GM21360 (cell line): ENCODE measurements around the gene EPS8.

Experiments used
- ATAC-seq: cut with Tn5 transposase; IDR thresholded peaks from one replicate; pipeline ENCODE4 v1.9.1; 2021; ENCODE audit warnings: mild to moderate bottlenecking, moderate library complexity; ENCODE audit not compliant: unreplicated experiment

Gene EPS8

DNA sequence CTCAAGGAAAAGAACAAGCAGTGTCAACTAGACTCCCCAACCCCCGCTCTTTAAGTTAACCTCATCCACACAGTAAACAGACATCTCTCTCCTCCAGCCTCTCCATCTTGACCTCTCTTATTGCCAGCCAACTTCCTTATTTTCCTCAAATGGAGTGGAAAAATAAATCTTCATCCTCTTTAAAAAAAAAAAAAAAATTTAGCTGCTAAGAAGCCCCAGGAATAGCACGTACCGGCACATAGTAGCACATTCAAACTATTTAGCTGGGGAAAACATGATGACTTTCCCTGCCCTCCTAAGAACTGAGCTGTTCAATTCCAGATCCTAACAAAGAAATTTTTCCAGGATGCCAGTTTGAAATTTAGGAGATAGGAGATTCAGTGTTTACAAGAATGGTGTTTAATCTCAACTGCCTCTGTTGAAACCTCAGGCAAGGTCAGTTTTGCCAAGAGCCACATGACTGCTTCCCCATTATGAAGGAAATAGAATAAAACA lies 90.8 kb downstream of the EPS8 start:
- ATAC-seq = no peak

DNA sequence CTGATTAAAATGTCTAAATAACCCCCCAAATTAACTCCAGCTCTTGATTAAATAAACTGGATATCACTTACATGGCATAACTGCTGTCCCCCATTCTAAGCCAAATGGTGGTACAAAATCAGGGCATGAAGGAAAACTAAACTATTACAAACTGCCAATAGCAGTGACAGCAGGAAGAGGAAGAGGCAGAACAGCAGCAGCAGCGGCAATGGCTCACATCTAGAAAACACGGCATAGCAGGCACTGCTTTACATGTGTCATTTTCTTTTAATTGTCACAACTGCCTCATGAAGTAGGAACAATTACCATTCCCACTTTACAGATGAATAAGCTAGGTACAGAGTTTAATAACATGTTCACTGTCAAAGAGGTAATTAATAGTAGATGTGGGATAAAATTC lies 92.0 kb downstream of the EPS8 start:
- ATAC-seq = no peak

DNA sequence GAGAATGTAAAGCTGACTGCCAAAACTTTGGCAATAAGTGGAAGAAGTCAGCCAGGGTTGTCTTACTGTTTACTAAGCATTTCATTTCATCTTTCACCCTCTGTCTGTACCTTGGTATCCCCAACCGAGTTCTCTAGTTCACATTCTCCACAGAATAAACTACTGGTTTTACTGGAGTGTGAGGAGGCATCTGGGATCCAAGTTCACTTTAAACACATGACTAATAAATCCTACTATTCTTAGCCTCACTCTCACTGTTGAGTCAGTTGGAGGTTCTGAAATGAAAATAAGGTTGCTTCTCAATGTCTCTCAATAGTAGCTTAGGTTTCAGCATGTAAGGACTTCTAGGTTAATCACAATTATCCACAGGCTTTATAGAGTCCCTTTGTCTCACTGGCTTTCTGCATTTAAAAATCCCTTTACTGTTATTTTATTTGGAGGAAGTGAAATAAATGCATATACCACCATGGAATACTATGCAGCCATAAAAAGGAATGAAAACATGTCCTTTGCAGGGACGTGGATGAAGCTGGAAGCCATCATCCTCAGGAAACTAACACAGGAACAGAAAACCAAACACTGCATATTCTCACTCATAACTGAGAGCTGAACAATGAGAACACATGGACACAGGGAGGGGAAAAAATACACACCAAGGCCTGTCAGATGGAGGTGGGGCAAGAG lies 95.8 kb downstream of the EPS8 start:
- ATAC-seq = no peak

DNA sequence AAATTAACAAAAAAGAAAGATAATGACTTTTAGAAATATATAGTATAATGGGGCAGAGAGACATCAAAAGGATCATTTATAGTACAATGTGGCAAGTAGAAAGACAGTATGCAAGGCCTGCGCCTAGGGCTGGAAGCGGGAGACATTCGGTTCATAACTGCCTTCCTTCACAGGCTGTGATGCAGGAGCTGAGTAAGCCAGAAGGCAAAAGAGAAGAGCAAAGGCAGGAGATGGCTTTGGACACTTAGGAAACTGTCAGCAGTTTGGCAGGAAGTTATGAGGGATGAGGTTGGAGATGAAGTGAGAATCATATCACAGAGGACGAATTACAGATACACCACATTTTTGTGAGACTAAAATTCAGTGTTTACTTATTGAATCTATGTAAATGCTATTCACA lies 97.8 kb downstream of the EPS8 start:
- ATAC-seq = no peak

DNA sequence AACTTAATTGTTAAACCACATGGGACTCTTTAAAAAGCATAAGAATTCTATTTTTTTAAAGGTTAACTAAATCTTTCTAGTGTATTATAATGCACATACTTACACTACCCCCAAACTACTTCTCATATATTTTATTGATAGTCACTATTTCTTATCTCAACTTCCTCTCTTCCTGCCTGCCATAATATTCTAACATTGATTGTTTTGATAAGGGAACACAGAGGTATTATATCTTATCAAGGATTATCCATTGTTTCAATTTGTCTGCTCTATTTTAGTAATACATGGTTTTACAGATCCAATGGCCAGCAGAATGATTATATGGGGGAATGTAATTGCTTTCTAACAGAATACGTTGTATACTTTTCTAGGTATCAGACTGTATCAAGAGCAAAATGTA lies 98.9 kb downstream of the EPS8 start:
- ATAC-seq = no peak

DNA sequence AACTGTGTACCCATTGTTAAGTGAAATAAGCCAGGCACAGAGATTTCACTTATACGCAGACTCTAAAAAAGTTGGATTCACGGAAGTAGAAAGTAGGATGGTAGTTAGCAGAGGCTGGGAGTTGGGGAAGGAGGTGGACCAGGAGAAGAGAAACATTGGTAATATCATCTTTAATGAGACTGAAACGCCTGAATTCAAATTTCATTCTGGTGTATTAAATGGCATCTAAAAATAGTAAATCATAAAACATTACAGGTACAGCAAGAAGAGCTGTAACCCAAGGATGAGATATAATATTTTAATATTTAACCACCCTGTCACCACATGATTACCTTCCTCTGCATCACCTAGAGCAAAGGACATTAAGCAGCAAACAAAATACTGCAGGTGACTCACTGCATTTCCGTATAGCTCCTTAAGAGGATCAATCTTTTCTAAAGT lies 99.4 kb downstream of the EPS8 start:
- no peak for ATAC-seq

DNA sequence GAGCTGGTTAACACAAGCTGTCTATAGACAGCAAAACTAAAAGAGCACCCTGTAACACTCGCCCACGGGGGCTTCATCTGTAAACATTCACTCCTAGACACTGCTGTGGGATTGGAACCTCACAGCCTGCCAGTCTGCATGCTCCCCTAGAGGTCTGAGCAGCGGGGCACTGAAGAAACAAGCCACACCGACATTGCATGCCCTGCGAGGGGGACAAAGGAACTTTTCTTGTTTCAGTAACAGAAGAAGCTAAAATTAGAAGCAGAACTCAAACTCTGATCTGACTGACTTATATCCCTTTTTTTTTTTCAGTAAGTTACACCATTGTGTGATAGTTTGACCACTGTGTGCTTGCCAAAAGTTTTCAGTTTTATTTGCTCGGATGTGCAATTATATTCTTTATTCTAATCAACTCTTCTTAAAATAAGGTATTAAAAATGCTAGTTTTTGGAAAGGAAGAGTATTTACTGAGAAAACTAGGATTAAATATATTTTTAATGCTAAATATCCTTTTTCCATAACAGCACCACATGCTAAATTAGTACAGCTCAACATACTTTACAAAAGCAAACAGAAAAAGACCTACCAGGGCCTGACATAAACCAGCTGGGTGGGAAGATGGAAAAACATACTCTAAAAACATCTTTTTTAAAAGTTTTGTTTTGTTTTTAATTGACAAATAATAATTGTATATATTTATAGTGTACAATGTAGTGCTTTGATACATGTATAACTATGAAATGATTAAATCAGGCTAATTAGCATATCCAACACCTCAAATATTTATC lies 100.2 kb downstream of the EPS8 start:
- ATAC-seq = no peak

DNA sequence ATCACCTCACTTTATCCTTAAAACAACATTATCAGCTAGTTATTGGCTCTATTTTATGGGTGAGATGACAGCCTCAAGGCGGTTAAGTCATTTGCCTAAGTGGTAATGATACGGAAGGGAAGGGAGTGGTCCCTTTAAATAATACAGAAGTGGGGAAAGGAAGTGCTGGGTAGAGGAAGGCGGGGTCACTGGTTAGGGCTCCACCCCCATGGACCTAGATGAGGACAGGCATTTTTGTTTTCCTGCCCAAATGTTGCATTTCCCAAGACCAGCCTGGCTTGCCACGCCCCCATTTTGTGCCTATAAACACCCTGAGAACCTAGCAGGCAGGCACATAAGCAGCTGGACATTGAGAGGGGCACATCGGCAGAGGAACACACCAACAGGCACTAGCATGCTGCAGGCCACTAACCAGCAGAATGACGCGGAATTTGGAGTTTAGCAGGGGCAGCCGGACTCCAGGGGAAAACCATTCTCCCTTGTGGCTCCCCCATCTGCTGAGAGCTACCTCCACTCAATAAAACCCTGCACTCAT lies 100.9 kb downstream of the EPS8 start:
- ATAC-seq = no peak

DNA sequence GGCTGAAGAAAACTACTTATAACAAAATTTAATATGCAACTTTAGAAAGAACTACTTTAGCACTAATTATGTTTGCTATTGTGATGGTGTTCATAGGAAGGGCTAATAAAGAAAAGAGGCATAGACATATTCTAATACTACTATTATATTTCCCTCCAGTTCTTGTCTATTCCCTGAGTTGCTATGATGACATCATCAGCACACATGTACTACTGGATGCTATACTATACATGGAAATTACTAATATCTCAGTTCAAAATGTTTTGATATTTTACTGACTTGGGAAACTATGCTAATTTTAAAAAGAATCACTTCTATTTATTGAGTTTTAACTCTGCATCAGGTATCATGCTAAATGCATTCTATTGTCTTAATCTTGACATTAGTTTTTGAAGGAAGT lies 101.6 kb downstream of the EPS8 start:
- ATAC-seq = no peak

DNA sequence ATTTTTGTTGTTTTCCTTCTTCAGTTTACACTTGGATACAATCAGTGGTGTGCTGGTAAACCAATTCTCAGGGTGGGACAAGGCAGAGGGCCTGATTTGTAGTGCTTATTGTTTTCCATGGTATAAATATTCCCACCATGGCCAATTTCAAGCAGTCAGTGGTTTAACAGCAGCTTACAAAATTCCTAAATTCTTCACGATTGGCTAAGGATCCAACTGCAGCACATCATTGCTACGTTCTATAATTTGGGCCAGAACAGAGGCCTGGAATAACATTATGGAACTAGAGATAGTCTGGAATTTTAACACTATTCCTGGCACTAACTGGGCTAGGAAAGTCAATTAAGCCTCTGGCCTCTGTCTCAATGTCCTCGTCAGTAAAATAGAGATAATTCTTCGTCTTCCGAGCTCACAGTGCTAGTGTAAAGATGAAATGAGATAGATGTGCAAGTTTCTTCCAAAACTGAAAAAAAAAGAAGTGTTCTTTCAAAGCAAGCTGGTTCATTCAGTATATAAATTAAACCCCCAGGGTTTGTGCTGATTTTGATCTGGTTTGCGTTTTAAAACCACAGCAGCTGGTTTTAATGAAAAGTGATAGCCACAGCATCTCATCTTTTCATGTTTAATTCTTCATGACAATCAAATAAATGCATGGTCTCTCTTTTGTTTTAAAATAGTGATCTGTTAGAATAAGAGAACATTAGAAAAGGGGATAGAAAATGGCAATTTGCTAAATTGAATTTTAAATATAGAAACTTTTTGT lies 104.1 kb downstream of the EPS8 start:
- ATAC-seq = no peak

DNA sequence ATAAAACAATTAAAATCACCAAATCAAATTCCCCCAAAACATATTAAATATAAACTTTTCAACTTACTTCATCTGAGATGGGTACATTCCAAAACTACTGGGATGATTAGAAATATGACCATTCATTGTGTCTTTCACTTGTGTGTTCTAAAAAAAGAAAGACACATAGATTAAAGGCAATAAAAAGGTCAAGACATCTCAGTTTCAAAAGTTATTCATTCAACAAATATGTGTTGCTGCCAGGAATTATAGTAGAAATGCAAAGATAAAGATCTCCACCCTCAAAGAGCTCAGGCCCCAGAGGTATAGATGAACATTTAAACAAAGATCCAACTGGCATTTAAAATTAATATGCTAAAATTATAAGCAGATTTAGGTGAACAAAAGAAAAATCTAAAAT lies 106.4 kb downstream of the EPS8 start:
- no peak for ATAC-seq

DNA sequence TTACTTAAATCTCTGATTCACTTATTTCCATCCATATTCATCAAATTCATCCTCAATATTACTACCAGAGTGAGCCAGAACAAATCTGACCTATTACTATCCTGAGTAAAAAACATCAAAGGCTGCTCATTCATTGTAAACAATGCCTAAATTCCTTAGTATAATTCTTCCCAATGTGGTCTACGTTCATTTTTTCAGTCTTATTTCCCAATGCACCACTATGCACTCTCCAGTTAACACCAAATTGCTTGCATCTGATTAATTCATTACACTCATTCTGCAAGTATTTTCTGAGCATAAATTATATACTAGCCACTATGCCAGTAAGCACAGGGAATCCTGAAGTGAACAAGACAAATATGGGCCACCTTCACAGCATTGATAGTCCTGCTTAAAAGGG lies 110.0 kb downstream of the EPS8 start:
- no peak for ATAC-seq

DNA sequence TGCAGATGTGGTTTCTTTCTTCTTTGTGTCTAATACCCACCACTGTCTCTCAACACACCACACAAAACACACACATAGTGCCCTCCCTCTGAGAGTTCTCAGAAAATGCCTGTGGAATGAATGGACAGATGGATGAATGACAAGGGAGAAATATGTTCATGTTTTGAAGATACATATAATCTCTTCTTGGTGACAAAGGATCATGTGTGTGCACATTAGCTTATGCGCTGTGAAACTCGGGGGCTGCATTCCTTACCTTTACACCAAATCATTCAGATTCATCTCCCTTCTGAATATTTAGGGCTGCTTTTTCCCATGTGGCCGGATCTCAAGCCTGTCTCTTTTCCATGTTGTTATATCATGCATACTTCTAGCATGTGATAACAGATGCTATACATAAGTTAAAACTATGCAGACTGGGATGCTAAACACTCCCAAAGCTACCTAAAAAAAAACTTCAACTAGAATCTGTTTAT lies 111.4 kb downstream of the EPS8 start:
- no peak for ATAC-seq

DNA sequence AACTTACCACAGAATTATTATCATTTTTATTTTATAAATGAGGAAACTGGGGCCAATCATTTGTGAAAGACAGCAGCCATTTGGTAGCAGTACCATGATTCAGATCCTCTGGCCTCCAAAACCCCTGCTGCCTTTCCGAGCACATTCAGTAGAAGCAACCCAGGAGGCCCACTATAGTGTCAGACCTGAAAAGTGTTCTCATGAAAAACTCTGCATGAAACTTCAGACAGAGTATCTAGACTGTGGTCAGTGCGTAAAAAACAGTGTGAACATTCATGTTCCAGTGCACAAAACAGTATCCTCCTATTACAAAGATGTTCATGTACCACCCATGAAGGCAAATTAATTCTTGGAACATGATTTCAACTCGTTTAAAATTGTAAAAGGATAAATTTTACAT lies 112.0 kb downstream of the EPS8 start:
- ATAC-seq = no peak

DNA sequence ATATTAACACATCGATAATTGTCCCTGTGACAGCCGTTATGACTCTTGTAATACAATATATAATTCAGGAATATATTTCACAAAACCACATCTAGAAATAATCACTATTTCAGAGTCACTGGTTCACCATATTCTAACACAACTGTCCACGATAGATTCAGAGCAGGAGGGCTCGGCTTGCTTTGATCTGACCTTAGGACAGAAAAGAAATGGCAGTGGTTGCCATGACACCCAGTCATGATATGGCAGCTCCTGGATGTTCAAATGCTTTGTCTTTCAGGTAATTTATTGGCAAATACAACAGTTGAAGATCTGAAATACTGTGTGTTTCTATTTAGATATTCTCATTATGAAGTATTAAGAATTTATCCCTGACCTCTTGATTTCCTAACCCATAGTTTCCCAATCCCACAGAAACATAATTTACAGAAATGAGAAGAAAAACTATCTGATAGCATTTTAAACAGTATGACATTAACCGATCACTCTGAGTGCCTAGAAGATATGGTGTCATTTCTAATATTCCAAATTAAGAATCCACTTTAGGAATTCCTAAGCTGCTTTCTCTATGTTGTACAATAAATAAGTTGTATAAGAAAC lies 116.4 kb downstream of the EPS8 start:
- no peak for ATAC-seq

DNA sequence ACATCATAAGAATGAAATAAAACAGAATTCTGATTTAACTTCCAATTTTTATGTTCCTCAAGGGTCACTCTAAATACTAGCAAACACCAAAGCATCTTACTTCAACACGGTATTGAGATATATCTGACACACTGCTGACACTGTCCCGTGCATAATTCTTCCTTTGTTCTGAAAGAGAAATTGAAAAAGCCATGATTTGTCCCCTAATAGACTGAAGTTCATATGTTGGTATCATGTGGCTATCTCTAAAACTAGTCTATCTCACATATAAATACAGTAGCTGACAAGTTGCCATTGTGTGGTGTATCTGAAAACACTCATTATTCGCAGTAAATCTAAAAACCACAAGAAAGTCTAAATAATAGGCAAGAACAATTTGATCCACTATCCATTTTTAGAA lies 118.4 kb downstream of the EPS8 start:
- no peak for ATAC-seq

DNA sequence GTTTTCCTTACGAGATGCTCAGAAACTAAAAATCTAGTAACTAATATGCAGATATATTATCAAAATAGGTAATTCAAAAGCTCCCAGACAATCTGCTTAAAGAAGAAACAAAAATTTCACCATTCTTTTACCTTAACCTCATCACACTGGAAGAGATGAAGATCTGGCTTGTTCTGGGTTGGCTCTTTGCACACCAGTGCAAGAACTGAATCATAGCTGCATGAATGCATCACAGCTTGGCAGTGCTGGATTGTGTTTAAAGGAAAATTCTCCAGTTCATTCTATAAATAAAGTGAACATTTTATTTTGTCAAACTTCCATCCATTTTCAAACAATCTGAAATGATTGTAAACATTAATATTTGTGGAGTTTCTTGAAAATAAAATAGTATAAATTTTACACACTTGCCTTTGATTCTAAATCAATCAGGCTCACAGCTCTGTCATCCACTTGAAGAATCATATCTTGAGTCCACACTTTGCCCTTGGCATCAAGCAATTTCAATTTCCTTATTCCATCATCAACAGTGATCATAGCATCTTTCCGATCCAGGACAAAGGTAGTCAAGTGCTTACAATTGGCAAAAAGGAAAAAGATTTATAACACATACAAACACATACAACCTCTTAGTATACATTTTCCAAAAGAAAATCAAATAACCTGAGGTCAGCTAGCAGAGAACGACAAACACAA lies 119.8 kb downstream of the EPS8 start:
- no peak for ATAC-seq

DNA sequence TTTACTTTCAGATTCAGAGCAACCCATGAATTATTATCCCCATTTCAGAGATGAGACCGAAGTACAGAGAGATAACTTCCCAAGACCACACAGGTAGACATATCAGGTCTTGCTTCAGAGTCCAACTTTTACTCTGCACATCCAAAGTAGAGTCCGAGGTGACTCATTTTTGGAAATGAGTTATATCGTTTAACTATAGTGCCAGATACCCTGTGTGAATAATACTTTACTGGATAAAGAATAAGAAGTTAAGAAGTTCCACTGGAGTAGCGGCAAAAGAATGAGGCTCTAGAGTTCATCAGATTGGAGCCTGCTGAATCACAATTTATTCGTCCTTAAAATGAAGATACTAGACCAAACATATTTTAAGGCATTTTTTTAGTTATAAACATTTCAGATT lies 124.7 kb downstream of the EPS8 start:
- no peak for ATAC-seq

DNA sequence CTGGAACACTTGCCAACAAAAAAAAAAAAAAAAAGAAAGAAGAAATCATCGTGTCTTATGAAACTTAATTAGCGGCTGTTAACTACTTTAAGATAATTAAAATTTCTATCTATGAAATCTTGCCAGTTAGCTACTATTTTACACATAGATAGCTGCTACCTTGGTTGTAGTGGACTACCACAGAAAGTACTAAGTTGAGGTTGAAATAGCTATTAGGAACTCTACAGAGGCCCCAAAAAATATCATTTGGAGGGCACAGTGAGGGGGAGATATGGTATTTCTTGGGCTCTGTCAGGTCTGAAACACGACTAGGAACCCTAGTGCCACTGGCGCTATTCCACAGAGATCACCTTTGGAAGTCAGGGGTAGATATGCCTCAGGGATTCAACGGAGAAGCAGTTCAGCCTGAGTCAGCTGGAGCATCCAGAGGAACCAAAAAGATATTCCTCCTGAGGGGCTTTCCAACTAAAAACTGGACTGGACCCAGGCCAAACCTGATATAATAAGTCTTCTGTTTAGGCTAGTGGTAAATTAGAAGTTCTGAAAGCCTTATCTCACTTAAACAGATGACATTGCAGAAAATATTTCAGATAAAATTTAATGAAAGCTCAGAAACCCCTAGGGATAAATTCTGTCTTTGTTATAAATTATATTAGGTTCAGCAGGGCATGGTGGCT lies 126.1 kb downstream of the EPS8 start:
- ATAC-seq = no peak
